ENCODE measurements around the gene LRRC41.
"Not testable (repeated sequence)": the region's sequence is repeated elsewhere in the genome, so short reads cannot be mapped to it uniquely, and the experiment has no call there.

LRRC41 gene

DNA sequence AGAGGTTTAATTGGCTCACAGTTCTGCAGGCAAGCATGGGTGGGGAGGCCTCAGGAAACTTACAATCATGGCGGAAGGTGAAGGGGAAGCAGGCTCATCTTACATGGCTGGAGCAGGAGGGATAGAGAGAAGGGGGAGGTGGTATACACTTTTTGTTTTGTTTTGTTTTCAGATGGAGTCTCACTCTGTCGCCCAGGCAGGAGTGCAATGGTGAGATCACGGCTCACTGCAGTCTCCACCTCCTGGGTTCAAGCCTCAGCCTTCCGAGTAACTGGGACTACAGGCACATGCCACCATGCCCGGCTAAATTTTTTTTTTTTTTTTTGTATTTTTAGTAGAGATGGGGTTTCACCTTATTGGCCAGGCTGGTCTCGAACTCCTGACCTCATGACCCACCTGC, 18.8 kb upstream of the LRRC41 start:
- DNase-seq: not testable (repeated sequence)

DNA sequence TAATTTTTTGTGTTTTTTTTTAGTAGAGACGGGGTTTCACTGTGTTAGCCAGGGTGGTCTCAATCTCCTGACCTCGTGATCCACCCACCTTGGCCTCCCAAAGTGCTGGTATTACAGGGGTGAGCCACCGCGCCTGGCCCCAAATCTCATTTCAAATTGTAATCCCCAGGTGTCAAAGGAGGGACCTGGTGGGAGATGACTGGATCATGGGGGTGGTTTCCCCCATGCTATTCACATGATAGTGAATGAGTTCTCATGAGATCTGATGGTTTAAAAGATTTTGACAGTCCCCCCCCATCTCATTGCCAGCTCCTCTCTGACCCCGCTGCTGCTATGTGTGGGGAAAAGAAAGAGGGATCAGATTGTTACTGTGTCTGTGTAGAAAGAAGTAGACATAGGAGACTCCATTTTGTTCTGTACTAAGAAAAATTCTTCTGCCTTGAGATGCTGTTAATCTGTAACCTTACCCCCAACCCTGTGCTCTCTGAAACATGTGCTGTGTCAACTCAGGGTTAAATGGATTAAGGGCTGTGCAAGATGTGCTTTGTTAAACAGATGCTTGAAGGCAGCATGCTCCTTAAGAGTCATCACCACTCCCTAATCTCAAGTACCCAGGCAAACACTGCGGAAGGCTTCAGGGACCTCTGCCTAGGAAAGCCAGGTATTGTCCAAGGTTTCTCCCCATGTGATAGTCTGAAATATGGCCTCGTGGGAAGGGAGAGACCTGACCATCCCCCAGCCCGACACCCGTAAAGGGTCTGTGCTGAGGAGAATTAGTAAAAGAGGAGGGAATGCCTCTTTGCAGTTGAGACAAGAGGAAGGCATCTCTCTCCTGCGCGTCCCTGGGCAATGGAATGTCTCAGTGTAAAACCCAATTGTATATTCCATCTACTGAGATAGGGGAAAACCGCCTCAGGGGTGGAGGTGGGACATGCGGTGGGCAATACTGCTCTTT, 16.8 kb upstream of the LRRC41 start:
- DNase-seq: peak in 1 of 3 experiments; percentile 75

DNA sequence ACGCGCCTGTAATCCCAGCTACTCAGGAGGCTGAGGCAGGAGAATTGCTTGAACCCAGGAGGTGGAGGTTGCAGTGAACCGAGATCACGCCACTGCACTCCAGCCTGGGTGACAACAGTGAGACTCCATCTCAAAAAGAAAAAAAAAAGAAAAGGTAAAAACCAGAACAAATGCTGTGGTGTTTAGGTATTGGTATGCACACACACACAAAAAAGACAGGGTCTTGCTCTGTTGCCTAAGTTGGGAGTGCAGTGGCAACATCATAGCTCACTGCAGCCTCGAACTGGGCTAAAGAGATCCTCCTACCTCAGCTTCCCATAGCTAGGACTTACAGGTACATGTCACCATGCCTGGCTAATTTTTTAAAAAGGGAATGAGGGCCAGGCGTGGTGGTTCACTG, 15.9 kb upstream of the LRRC41 start:
- not testable (repeated sequence) for DNase-seq

- DNase-seq: no peak
Measured at GRCh38 chr1:46317323-46317722, 13.9 kb upstream of the LRRC41 start.

DNA sequence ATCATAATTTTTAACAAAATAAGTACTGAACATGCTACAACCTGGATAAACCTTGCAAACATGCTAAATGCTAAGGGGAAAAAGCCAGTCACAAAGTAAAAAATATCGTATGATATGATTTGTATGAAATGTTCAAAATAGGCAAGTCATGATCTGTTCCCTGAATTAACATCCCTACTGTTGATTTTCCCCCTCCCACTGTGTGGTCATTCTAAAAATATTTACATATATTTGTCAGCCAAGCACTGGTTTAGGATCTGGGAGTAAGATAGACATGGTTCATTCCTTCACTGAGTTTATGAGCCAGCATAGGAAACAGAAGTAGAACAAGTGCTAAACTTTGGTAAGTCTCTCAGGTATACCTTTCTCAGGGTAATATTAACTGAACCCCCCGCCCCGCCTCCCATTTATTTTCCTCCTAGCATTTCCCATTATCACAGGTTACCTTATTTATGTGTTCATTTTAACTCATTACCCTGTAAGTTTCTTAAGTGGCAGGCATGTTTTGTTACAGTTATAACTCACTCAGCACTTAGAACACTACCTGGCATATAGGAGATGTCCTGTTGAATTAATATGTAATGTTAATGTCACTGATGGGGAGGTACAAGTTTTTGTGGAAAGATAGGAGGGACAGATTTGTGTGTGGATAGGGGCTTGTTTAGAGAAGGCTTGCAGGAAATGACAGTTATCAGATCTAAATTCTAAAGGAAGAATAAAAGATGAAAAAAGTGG, 12.4 kb upstream of the LRRC41 start:
- DNase-seq: no peak

DNA sequence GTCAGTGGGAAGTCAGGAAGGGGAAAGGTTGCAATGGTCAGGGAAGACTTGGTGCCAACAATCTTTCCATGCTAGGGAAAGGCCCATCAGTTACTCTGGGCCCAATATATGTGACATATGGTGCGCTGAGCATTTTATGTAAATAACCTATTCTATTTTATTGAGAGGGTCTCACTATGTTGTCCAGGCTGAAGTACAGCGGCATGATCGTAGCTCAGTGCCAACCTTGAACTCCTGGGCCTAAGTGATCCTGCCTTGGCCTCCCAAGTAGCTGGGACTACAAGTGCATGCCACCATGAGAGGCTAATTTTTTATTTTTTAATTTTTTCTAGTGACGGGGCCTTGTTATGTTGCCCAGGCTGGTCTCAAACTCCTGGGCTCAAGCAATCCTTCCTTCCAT, 6.9 kb upstream of the LRRC41 start:
- DNase-seq: no peak

DNA sequence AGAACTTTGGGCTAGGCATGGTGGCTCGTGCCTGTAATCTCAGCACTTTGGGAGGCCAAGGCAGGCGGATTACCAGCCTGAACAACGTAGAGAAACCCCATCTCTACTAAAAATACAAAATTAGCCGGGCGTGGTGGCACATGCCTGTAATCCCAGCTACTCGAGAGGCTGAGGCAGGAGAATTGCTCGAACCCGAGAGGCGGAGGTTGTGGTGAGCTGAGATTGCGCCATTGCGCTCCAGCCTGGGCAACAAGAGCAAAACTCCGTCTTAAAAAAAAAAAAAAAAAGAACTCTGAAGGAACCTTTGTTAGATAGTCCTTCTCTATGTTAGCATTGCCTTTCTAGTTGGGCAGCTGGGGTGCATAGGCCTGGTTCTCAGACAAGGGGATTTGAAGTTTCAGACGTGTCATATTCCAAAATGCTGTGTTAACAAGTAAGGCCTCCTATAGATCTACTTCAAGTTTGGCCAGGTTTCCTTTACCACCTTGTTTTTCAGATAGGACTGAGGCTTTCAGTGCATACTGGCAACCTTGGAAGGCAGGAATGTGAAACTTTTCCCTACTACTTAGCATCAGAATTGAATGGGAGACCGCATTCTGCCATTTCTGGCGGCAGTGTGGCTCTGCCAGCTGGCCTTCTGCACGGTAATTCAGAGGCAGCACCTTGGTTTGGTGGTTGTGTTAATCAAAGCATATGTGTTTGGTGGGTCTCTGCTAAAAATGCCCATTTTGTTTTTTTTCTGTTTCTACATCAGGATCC, 6.2 kb upstream of the LRRC41 start:
- no peak for DNase-seq

DNA sequence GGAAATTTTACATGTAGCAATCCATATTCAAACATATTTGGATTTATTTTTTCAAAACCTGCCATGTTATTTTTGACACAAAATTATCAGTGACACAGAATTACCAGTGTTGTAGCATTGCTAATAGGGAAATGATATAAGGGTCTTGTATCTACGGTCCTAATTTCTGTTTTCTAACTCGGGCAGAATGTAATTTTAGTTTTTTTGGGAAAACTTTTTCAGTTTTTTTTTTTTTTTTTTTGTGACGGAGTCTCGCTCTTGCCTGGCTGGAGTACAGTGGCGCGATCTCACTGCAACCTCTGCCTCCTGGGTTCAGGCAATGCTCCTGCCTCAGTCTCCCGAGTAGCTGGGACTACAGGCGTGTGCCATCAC, 2.7 kb upstream of the LRRC41 start:
- no peak for DNase-seq

DNA sequence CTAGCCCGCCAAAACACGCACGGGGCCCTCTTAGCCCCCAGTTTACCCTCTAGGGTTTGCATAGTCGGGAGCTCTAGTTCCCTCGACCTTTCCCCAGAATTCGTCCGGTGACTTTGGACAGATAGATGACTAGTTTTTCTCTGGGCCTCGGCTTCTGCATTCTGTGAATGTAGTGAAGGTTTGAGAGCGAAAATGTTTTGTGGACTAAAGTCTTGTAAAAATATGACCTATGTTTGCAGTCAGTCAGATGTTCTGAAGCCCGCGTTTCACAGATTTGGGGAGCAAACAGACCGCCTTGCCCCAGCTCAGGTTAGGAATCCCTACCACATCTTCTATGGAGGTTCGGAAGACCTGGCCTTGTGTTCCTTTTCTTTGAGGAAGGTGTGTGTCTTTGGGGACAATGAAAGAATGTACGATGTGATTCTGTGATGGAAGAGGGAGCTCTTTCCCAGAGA, 483 bp upstream of the LRRC41 start:
- no peak for DNase-seq

DNA sequence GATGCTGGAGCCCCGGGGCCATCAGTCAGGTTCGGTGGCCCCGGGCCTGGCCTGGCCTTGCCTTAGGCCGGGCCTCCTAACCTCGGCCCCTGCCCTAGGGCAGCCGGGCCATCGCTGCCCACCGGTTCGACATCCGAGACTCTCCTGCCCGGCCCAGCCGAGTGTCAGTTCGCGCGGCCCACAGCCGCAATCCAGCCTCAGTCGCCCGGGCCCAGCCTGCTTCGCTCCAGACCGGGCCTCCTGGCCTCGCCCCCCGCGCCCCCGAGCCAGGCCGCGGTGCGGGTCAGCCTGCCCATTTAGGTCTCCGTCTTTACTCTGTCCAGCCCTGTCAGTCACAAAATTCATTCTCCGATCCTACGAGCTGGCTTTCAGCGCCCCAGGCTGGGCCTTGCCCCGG, 777 bp downstream of the LRRC41 start:
- DNase-seq: peak in 2 of 3 experiments; percentile 33 to 88

- peak; percentile 40 to 79 (median 73) for DNase-seq
Measured at GRCh38 chr1:46301808-46302640, 1.4 kb downstream of the LRRC41 start.

DNA sequence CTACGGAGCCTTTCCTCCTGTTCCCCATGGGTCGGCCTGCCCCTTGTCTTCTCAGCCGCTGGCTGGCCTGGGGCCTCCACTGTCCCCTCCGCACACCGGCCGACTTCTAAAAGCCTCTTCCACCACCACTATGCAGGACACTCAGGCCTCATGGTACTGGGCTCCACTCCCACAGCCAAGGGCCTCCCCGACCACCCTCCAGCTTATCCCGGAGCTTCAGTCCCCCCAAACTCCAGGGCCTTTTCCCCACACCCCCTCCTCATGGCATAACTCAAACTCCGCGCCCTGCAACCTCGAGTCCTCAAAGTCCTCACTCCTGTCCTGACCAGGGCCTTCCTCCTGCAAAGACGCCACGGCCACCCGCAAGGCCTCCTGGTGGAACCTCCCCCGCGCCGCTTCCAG, 2.0 kb downstream of the LRRC41 start:
- no peak for DNase-seq

- no peak for DNase-seq
Measured at GRCh38 chr1:46300673-46301405, 2.6 kb downstream of the LRRC41 start.

GRCh38 chr1:46298387-46298786, 5.0 kb downstream of the LRRC41 start:
- DNase-seq: no peak

DNA sequence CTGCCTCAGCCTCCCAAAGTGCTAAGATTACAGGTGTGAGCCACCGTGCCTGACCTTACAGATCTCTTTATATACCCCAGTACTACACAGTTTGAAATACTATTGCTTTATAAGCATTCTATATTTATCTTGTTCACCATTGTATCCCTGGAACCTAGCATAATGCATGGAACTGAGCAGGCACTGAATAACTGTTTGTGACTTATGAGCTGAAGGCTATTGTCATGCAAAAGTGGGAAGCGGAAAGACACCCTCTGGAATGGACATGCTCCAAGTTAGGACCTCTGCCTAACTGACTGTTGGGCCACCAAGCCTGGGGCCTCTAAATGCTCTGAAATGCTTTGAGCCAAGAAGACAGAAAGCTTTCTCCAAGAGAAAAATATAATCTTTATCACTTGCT, 8.1 kb downstream of the LRRC41 start:
- no peak for DNase-seq

GRCh38 chr1:46289976-46290375, 13.4 kb downstream of the LRRC41 start:
- DNase-seq: no peak

- no peak for DNase-seq
Measured at GRCh38 chr1:46289134-46289494, 14.3 kb downstream of the LRRC41 start.

DNA sequence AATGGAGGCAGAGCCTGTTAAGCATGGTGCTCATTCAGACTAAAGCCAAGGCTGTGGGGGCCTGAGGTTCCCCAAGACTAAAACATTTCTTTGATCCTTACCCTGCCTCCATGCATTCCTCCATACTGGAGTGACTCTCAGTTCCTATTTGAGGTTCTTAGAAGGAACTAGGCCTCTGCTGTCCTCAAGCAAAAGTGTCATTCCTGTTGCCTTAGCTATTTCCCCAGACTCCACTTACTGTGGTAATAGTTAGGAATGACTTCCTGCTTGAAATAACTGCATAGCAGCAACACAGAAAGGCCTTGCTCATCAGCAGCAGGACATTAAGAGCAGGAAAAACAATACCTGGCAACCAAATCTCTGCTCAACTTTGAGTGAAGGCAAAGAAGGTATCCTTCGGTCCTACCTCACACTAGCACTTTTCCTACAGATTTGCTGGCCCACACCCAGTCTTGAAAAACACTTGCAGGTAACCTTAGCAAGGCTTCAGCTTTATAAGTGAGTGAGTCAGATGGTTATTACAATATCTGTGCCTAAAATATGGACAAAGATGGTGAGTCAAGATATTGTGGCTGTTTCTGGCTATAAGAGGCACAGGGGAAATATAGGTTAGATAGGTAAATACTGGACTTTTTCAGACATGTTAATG, 14.8 kb downstream of the LRRC41 start:
- DNase-seq: no peak

DNA sequence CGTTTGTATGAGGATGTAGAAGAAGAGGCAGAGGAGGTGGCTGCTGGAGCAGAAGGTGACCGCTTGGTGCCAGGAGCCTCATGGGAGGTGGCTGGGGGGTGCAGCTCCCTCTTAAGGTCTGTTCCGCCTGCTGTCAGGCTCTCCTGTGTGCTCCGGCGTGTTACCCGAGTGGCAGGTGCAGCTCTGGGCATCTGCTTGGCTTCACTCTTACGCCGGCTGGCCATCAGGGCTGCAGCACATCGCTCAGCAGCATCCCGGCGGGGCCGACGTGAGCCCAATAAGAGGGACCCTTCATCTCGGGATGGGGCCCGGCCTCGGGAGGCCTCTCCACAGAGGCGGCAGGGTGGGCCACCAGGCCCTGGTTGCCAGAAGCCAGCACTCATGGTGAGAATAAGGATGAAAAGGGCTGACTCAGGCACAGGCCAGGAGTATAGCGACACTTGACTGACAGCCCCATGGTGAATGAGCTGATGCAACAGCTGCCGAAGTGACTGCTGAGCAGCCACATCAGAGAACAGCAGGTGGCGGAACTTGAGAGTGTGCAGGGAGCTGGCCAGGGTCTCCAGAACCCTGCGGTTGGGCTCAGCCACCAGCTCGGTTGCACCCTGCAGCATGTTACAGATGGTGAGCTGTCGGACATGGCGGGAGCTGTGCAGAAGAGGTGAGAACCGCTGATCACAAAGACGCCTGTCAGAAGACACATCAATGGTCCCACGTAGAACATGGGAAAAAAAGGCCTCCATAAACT, 17.5 kb downstream of the LRRC41 start:
- DNase-seq: peak; percentile 74 to 86 (median 85)

All from NCI-H1417 (cell line).